SK-N-MC (cell line): Measurements from ENCODE around the gene ERC2.

Source experiments
- EZH2 ChIP-seq: fragments of 200-600 bp; sonication (generic); IDR thresholded peaks from one replicate; pipeline ENCODE4 v1.6.1; 2017; ENCODE audit warnings: antibody characterized with exemption
- POLR2AphosphoS5 ChIP-seq: IDR thresholded peaks from 2 replicates; pipeline ENCODE4 v1.6.1; 2012; ENCODE audit warnings: mild to moderate bottlenecking, low read depth, low read length, borderline replicate concordance

GRCh38 chr3:55648591-55649318 lies 819.5 kb downstream of the ERC2 start:
- TF ChIP-seq POLR2AphosphoS5 = no peak
- TF ChIP-seq EZH2 = no peak
